Heart right ventricle (tissue), 16 donors: Measurements from ENCODE around the gene YAP1. TPM values are rescaled to one million over a fixed set of nuclear protein-coding genes. Genes with fewer than 3 reads are reported as not detected.

Source experiments
- ATAC-seq, 8 donors: fragments of 200-7000 bp; cut with Tn5 transposase; one replicate each; pipeline ENCODE4 v1.9.1; 2020; ENCODE audit warnings: mild to moderate bottlenecking in 8 of 8, moderate library complexity in 8 of 8, moderate number of reproducible peaks in 1 of 8
- DNase-seq, 2 donors: peaks; one replicate each; pipeline ENCODE4 v3.0.0-alpha.2; 2020
- H3K27ac ChIP-seq, 10 donors: fragments of 200-600 bp; sonication (generic) in 2 of 10; one replicate each; pipeline versions ENCODE4 v1.5.0 to v1.8.0; 2020 to 2022; ENCODE audit warnings: mild to moderate bottlenecking in 3 of 10
- H3K27me3 ChIP-seq, 7 donors: fragments of 200-600 bp; one replicate each; pipeline ENCODE4 v1.8.0; 2021 to 2022; ENCODE audit warnings: mild to moderate bottlenecking in 2 of 7
- H3K36me3 ChIP-seq, 9 donors: fragments of 200-600 bp; sonication (generic) in 1 of 9; one replicate each; pipeline versions ENCODE4 v1.5.0 to v1.8.0; 2020 to 2022; ENCODE audit warnings: mild to moderate bottlenecking in 2 of 9
- H3K4me1 ChIP-seq, 9 donors: fragments of 200-600 bp; sonication (generic) in 1 of 9; one replicate each; pipeline versions ENCODE4 v1.5.0 to v1.8.0; 2020 to 2022; ENCODE audit warnings: mild to moderate bottlenecking in 4 of 9
- H3K4me3 ChIP-seq, 10 donors: fragments of 200-600 bp; sonication (generic) in 2 of 10; one replicate each; pipeline versions ENCODE4 v1.5.0 to v1.8.0; 2020 to 2022; ENCODE audit warnings: mild to moderate bottlenecking in 7 of 10, moderate library complexity in 2 of 10
- H3K9me3 ChIP-seq, 11 donors: fragments of 200-600 bp in 10 of 11; sonication (generic) in 2 of 11; one replicate each; pipeline versions ENCODE4 v1.5.0 to v1.8.0; 2013 to 2022; ENCODE audit warnings: mild to moderate bottlenecking in 2 of 11, control low read depth in 1 of 11, moderate library complexity in 1 of 11
- WGBS, 2 donors: extraction: QIAGEN DNeasy Blood & Tissue Kit; methylation state at CpG; one replicate each; pipeline ENCODE4 v1.1.7; 2013; ENCODE audit warnings: inconsistent platforms in 1 of 2; 5-methylcytosine and 5-hydroxymethylcytosine counted together
- intact Hi-C, 10 donors: fragments of 100-400 bp; cut with DNase I; formaldehyde crosslinking; loops; one replicate each; pipeline versions ENCODE4 v1.11.1 to v1.14.2; 2022
- polyA plus RNA-seq, 2 donors: library from polyadenylated mRNA; stranded (reverse); fragments of 200-250 nt; gene quantifications; one replicate each; pipeline ENCODE4 v1.2.3, GENCODE V29; 2013
- total RNA-seq, 10 donors: library from RNA; stranded (reverse); fragmentation: NEBNext Ultra II Directional in 3 of 10; extraction: Animal tissue kit (Norgen Biotek cat#: 25700) in 3 of 10; gene quantifications; one replicate each; pipeline versions ENCODE4 v1.2.1 to v1.2.4, GENCODE V29; 2021 to 2023
- TF ChIP-seq, protein P1 (sequence below), 9 donors: fragments of 200-600 bp; sonication (generic) in 2 of 9; IDR thresholded peaks; one replicate each; pipeline versions ENCODE4 v1.5.0 to v1.8.0; 2021 to 2022; ENCODE audit warnings: antibody characterized with exemption in 9 of 9, mild to moderate bottlenecking in 5 of 9, moderate library complexity in 1 of 9
- donor health status: Arrhythmogenic right ventricular cardiomyopathy.
- donor health status: ischemic (EF 13 %, LVEDD 7.1; RV severe dilation, severe dysfunction).
- donor health status: healthy with polysubstance abuse.
- donor health status: DM: no; HTN: yes; CAD: no.
- donor health status: DM: no; HTN: no; CAD: no.
- donor health status: ischemic (EF 25% LVEDD 6.9; RV normal size, moderate dysfunction).
- donor health status: ischemic (EF 25% LVEDD 5.7; RV mildly dilated, moderate dysfunction).
- donor health status: healthy.
- donor health status: DM: yes; HTN: yes; CAD: no.
- donor health status: Ischemic cardiomyopathy.
- donor health status: ischemic (EF 35%, LVEDD 5.7; RV mildly dilated, moderate dysfunction).
- donor health status: nonischemic (EF 11% LVEDD 7.7; RV severe dilation, severe dysfunction).
- donor health status: DM: yes; HTN: yes; CAD: no.
- donor health status: PGD.
- donor health status: ischemic (EF 29% LVEDD 5.4; RV normal size, mild dysfunction).
- donor health status: nonischemic (EF 23%, LVEDD 6.1; RV moderate dilation, normal function).

YAP1 gene
- total and polyA plus RNA-seq, 12 donors = 15.7 to 91.3 (median 65.0) TPM

DNA sequence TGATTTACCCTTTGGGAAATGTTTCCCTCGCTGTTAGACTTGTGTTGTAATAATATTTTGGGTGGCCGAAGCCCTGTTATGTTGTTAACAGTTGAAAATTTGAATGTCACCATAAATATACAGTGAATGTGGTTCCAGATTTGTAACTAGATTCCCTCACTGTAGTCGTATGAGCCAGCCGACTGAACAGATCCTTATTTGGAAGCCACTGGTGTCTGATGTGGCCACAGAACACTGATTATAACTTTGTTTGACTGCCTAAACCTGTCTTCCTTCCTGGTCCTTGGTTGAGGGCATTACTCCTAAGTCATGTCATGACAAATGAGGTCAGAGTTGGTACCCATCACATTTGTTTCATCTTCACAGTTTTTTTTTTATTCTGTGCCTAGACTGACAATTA, 45.4 kb downstream of the YAP1 start:
- DNase-seq (no peak), ATAC-seq (peak in 5 of 8 donors; percentile 18 to 54 (median 43))
- Histone ChIP-seq H3K4me1 (peaks cover 5 to 80% (median 45%) of the 10 kb centered on the region in 9 donors), H3K4me3 (no peak overlapping the region), H3K9me3 (no peaks in the 10 kb centered on the region), H3K36me3 (no peaks in the 10 kb centered on the region), H3K27me3 (no peaks in the 10 kb centered on the region), H3K27ac (peak overlapping the region in 2 of 10 donors; percentile 8 to 32)
- 50 to 58% methylated on average over 4 of the region's 4 CpGs for WGBS, 2 donors
- intact Hi-C loops = loop anchor here in 2 of 10 donors (5.0 kb wide), 2 partner anchors 33 to 43 kb away; partner anchors contain the start of gene YAP1 (in 1 of the 2)
- TF ChIP-seq, protein P1, sequence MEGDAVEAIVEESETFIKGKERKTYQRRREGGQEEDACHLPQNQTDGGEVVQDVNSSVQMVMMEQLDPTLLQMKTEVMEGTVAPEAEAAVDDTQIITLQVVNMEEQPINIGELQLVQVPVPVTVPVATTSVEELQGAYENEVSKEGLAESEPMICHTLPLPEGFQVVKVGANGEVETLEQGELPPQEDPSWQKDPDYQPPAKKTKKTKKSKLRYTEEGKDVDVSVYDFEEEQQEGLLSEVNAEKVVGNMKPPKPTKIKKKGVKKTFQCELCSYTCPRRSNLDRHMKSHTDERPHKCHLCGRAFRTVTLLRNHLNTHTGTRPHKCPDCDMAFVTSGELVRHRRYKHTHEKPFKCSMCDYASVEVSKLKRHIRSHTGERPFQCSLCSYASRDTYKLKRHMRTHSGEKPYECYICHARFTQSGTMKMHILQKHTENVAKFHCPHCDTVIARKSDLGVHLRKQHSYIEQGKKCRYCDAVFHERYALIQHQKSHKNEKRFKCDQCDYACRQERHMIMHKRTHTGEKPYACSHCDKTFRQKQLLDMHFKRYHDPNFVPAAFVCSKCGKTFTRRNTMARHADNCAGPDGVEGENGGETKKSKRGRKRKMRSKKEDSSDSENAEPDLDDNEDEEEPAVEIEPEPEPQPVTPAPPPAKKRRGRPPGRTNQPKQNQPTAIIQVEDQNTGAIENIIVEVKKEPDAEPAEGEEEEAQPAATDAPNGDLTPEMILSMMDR (IDR thresholded peaks at IDR 0.05) = no peak

DNA sequence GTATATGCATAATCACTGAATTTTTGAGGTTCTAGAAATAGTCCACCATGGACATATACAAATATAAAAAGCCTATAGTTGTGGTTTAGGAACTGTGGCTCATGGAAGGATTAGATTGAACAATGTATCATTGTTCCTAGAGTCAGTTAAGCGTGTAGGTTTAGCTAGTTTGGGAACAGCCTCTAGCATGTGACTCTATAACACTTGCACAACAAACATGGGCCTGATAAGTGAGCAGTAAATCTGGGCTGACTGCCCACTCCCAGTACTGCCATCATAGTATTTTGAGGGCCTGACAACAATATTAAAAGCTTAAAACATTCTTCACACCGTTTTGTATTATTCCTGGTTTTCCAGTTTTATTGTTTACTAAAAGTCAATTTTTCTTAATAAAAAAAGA, 47.0 kb downstream of the YAP1 start:
- Histone ChIP-seq H3K9me3 (no peaks in the 10 kb centered on the region), H3K27ac (peak overlapping the region in 5 of 10 donors; percentile 14 to 53 (median 42)), H3K27me3 (no peaks in the 10 kb centered on the region), H3K36me3 (peaks cover 0 to 2% (median 0%) of the 10 kb centered on the region in 9 donors), H3K4me3 (no peak overlapping the region), H3K4me1 (peaks cover 5 to 82% (median 54%) of the 10 kb centered on the region in 9 donors)
- TF ChIP-seq, protein P1 (IDR thresholded peaks at IDR 0.05) = no peak
- 14 to 17% methylated on average over 2 of the region's 2 CpGs for WGBS, 2 donors
- ATAC-seq (peak; percentile 59 to 98 (median 92)), DNase-seq (peak; percentile 21 to 67)
- intact Hi-C loops = loop anchor here in 2 of 10 donors (5.0 kb wide), 2 partner anchors 35 to 45 kb away; partner anchors contain the start of gene YAP1 (in 1 of the 2)

- DNase-seq = no peak
- H3K9me3 ChIP-seq = no peaks in the 10 kb centered on the region
- TF ChIP-seq, protein P1 (IDR thresholded peaks at IDR 0.05) = no peak
- intact Hi-C loops = loop anchor here in 2 of 10 donors (5.0 kb wide), 2 partner anchors 36 to 46 kb away; partner anchors contain the start of gene YAP1 (in 1 of the 2)
- no peaks in the 10 kb centered on the region for H3K27me3 ChIP-seq
- peak in 1 of 8 donors; percentile 38 for ATAC-seq
- H3K4me1 ChIP-seq = peaks cover 5 to 78% (median 48%) of the 10 kb centered on the region in 9 donors
- no peak overlapping the region for H3K4me3 ChIP-seq
- WGBS, 2 donors = 37 to 49% methylated on average over 2 of the region's 2 CpGs
- H3K36me3 ChIP-seq = peaks cover 0 to 13% (median 0%) of the 10 kb centered on the region in 9 donors
- H3K27ac ChIP-seq = peak overlapping the region in 4 of 10 donors; percentile 14 to 53 (median 46)
Measured at GRCh38 chr11:102158164-102158735, 48.0 kb downstream of the YAP1 start.

GRCh38 chr11:102163368-102163767, 53.1 kb downstream of the YAP1 start:
- TF ChIP-seq, protein P1 (IDR thresholded peaks at IDR 0.05) = no peak
- DNase-seq = no peak
- Histone ChIP-seq H3K4me1 (peaks cover under 1 to 36% (median 10%) of the 10 kb centered on the region in 9 donors), H3K4me3 (no peak overlapping the region), H3K27me3 (no peaks in the 10 kb centered on the region), H3K9me3 (no peaks in the 10 kb centered on the region), H3K36me3 (peaks cover 0 to 29% (median 0%) of the 10 kb centered on the region in 9 donors), H3K27ac (no peak overlapping the region)
- no peak for ATAC-seq
- intact Hi-C loops = no loop called here
- WGBS, 2 donors = 98 to 99% methylated on average over 4 of the region's 4 CpGs
